ENCODE results near the gene RNU6-1. TPM values are rescaled to one million over a fixed set of nuclear protein-coding genes. Genes with fewer than 3 reads are reported as not detected.

The RNU6-1 gene
- total RNA-seq, 1 donor = not detected

GRCh38 chr15:67801926-67802914 is 37.6 kb downstream of the RNU6-1 start:
- H3K4me3 ChIP-seq (ENCODE audit: low read depth, low read length) = no peak overlapping the region
- no peak for TF ChIP-seq CTCF (IDR thresholded peaks at IDR 0.05; ENCODE audit: insufficient read depth, low read depth, low read length)
- DNase-seq (ENCODE audit: low read depth) = no peak

- no peak overlapping the region for H3K4me3 ChIP-seq (ENCODE audit: low read depth, low read length)
- DNase-seq (ENCODE audit: low read depth) = no peak
- TF ChIP-seq CTCF (IDR thresholded peaks at IDR 0.05; ENCODE audit: insufficient read depth, low read depth, low read length) = no peak
These were observed 38.7 kb downstream of the RNU6-1 start for GRCh38 chr15:67801142-67801541.

GRCh38 chr15:67799801-67800205 is 40.0 kb downstream of the RNU6-1 start:
- DNase-seq (ENCODE audit: low read depth) = no peak
- no peak for TF ChIP-seq CTCF (IDR thresholded peaks at IDR 0.05; ENCODE audit: insufficient read depth, low read depth, low read length)
- no peak overlapping the region for H3K4me3 ChIP-seq (ENCODE audit: low read depth, low read length)

GRCh38 chr15:67796196-67797127 is 43.4 kb downstream of the RNU6-1 start:
- TF ChIP-seq CTCF (IDR thresholded peaks at IDR 0.05; ENCODE audit: insufficient read depth, low read depth, low read length) = no peak
- H3K4me3 ChIP-seq (ENCODE audit: low read depth, low read length) = no peak overlapping the region
- DNase-seq (ENCODE audit: low read depth) = no peak

- no peak overlapping the region for H3K4me3 ChIP-seq (ENCODE audit: low read depth, low read length)
- TF ChIP-seq CTCF (IDR thresholded peaks at IDR 0.05; ENCODE audit: insufficient read depth, low read depth, low read length) = no peak
- DNase-seq (ENCODE audit: low read depth) = no peak
These were observed 44.8 kb downstream of the RNU6-1 start for GRCh38 chr15:67794832-67795574.

Data from fibroblast of villous mesenchyme (primary cell).